Glutamatergic neuron (in vitro differentiated cells): ENCODE data around the gene ZNF750. TPM values are rescaled to one million over a fixed set of nuclear protein-coding genes. Genes with fewer than 3 reads are reported as not detected.

Source experiments
- DNase-seq: peaks from one replicate; pipeline ENCODE4 v3.0.0; 2022
- H3K27ac Mint-ChIP-seq: one replicate; pipeline ENCODE4 v1.8.0; 2020; ENCODE audit warnings: mild to moderate bottlenecking, mixed read lengths, inconsistent platforms; ENCODE audit not compliant: unreplicated experiment
- H3K27me3 Mint-ChIP-seq: one replicate; pipeline ENCODE4 v1.8.0; 2020; ENCODE audit warnings: mild to moderate bottlenecking, moderate library complexity, mixed read lengths, inconsistent platforms; ENCODE audit not compliant: unreplicated experiment
- H3K36me3 Mint-ChIP-seq: one replicate; pipeline ENCODE4 v1.8.0; 2020; ENCODE audit warnings: mild to moderate bottlenecking, mixed read lengths, inconsistent platforms; ENCODE audit not compliant: unreplicated experiment
- H3K4me1 Mint-ChIP-seq: one replicate; pipeline ENCODE4 v1.8.0; 2020; ENCODE audit warnings: mild to moderate bottlenecking, low read depth, mixed read lengths, inconsistent platforms; ENCODE audit not compliant: unreplicated experiment
- H3K4me3 Mint-ChIP-seq: one replicate; pipeline ENCODE4 v1.8.0; 2020; ENCODE audit warnings: mild to moderate bottlenecking, mixed read lengths, inconsistent platforms; ENCODE audit not compliant: unreplicated experiment
- H3K9me3 Mint-ChIP-seq: one replicate; pipeline ENCODE4 v1.8.0; 2020; ENCODE audit warnings: mild to moderate bottlenecking, moderate library complexity, mixed read lengths, inconsistent platforms; ENCODE audit not compliant: unreplicated experiment
- CTCF ChIP-seq: fragments of 200-600 bp; sonication (generic); IDR thresholded peaks from one replicate; pipeline ENCODE4 v1.5.0; 2021; ENCODE audit not compliant: partially characterized antibody, unreplicated experiment
- total RNA-seq: library from RNA; stranded (reverse); fragmentation: NEBNext Ultra II Directional; extraction: Animal tissue kit (Norgen Biotek cat#: 25700); gene quantifications from one replicate; pipeline ENCODE4 v1.2.1, GENCODE V29; 2021; ENCODE audit not compliant: unreplicated experiment

Gene ZNF750
- total RNA-seq, 1 donor from 2014 or later, result 1.4 TPM

- DNase-seq, result no peak
- Mint-ChIP-seq H3K9me3 (peaks cover 7% of the 10 kb centered on the region), H3K4me3 (peak overlapping the region; percentile 71), H3K27ac (peak overlapping the region; percentile 94), H3K27me3 (peaks cover 15% of the 10 kb centered on the region), H3K36me3 (no peaks in the 10 kb centered on the region), H3K4me1 (peaks cover 58% of the 10 kb centered on the region)
- no peak for TF ChIP-seq CTCF
These were observed 24.3 kb upstream of the ZNF750 start for GRCh38 chr17:82863941-82864712.

- no peak for TF ChIP-seq CTCF
- Mint-ChIP-seq H3K4me3 (peak overlapping the region; percentile 71), H3K4me1 (peaks cover 53% of the 10 kb centered on the region), H3K36me3 (no peaks in the 10 kb centered on the region), H3K9me3 (peaks cover 7% of the 10 kb centered on the region), H3K27ac (peak overlapping the region; percentile 94), H3K27me3 (peaks cover 15% of the 10 kb centered on the region)
- DNase-seq, result no peak
These were observed 23.6 kb upstream of the ZNF750 start for GRCh38 chr17:82863383-82863940.

GRCh38 chr17:82862737-82863382 is 23.0 kb upstream of the ZNF750 start:
- DNase-seq, result no peak
- H3K4me3 Mint-ChIP-seq, result no peak overlapping the region
- no peaks in the 10 kb centered on the region for H3K36me3 Mint-ChIP-seq
- H3K9me3 Mint-ChIP-seq, result peaks cover 7% of the 10 kb centered on the region
- H3K27me3 Mint-ChIP-seq, result peaks cover 14% of the 10 kb centered on the region
- TF ChIP-seq CTCF, result no peak
- H3K4me1 Mint-ChIP-seq, result peaks cover 52% of the 10 kb centered on the region
- peak overlapping the region; percentile 94 for H3K27ac Mint-ChIP-seq

GRCh38 chr17:82862191-82862590 is 22.4 kb upstream of the ZNF750 start:
- no peak overlapping the region for H3K4me3 Mint-ChIP-seq
- peaks cover 46% of the 10 kb centered on the region for H3K4me1 Mint-ChIP-seq

More at GRCh38 chr17:82862191-82862590, 22.4 kb upstream of the ZNF750 start:
- no peak for TF ChIP-seq CTCF
- Mint-ChIP-seq H3K36me3 (peaks cover 3% of the 10 kb centered on the region), H3K27me3 (peaks cover 12% of the 10 kb centered on the region), H3K9me3 (peaks cover 8% of the 10 kb centered on the region), H3K27ac (peak overlapping the region; percentile 65)
- no peak for DNase-seq
